HFFc6 (cell line): ENCODE data around the gene CLDN1. TPM values are rescaled to one million over a fixed set of nuclear protein-coding genes. Genes with fewer than 3 reads are reported as not detected.

Experiments
- DNase-seq: peaks from one replicate; pipeline ENCODE4 v3.0.0-alpha.2; 2018
- H3K27ac Mint-ChIP-seq: 2 replicates; pipeline ENCODE4 v1.8.0; 2020; ENCODE audit warnings: mild to moderate bottlenecking, mixed read lengths
- H3K27me3 Mint-ChIP-seq: 2 replicates; pipeline ENCODE4 v1.8.0; 2021; ENCODE audit warnings: mild to moderate bottlenecking, moderate library complexity, mixed read lengths; ENCODE audit not compliant: insufficient read depth
- H3K36me3 Mint-ChIP-seq: 2 replicates; pipeline ENCODE4 v1.8.0; 2021; ENCODE audit warnings: low read depth, mixed read lengths
- H3K4me1 Mint-ChIP-seq: 2 replicates; pipeline ENCODE4 v1.8.0; 2020; ENCODE audit warnings: low read depth, mixed read lengths
- H3K4me3 Mint-ChIP-seq: 2 replicates; pipeline ENCODE4 v1.8.0; 2020; ENCODE audit warnings: mild to moderate bottlenecking, moderate library complexity, mixed read lengths
- H3K9me3 Mint-ChIP-seq: 2 replicates; pipeline ENCODE4 v1.8.0; 2020; ENCODE audit warnings: mild to moderate bottlenecking, mixed read lengths
- CTCF ChIP-seq: fragments of 200-600 bp; sonication (generic); IDR thresholded peaks from 2 replicates; pipeline ENCODE4 v1.5.0; 2021; ENCODE audit warnings: antibody characterized with exemption, mild to moderate bottlenecking
- total RNA-seq, 6 experiments: library from RNA; stranded (reverse); fragmentation: NEBNext Ultra II Directional; extraction: Animal tissue kit (Norgen Biotek cat#: 25700); gene quantifications; 2 replicates in 1 of 6; 3 replicates in 5 of 6; pipeline ENCODE4 v1.2.3, GENCODE V29; 2021

Gene CLDN1
- total RNA-seq, 6 experiments from 2014 or later = 0.61 to 0.85 (median 0.79) TPM

- Mint-ChIP-seq H3K4me3 (no peak overlapping the region), H3K9me3 (no peaks in the 10 kb centered on the region), H3K4me1 (peaks cover 24% of the 10 kb centered on the region), H3K27ac (no peak overlapping the region), H3K36me3 (no peaks in the 10 kb centered on the region), H3K27me3 (no peaks in the 10 kb centered on the region)
- DNase-seq = no peak
- TF ChIP-seq CTCF = no peak
Observed at GRCh38 chr3:190299969-190300368, 22.3 kb downstream of the CLDN1 start.

- no peak overlapping the region for H3K27ac Mint-ChIP-seq
- no peak for DNase-seq
- peaks cover 4% of the 10 kb centered on the region; the same call in 1 of the 2 replicates for H3K9me3 Mint-ChIP-seq
- TF ChIP-seq CTCF = no peak
- H3K36me3 Mint-ChIP-seq = peaks cover 4% of the 10 kb centered on the region; the same call in 1 of the 2 replicates
- no peaks in the 10 kb centered on the region; the same call in 1 of the 2 replicates for H3K27me3 Mint-ChIP-seq
- H3K4me3 Mint-ChIP-seq = no peak overlapping the region
- peaks cover 12% of the 10 kb centered on the region for H3K4me1 Mint-ChIP-seq
Observed at GRCh38 chr3:190294030-190294429, 28.2 kb downstream of the CLDN1 start.

GRCh38 chr3:190293621-190294020, 28.6 kb downstream of the CLDN1 start:
- TF ChIP-seq CTCF = no peak
- Mint-ChIP-seq H3K27me3 (no peaks in the 10 kb centered on the region; the same call in 1 of the 2 replicates), H3K4me1 (peaks cover 12% of the 10 kb centered on the region)

GRCh38 chr3:190291994-190292584, 30.2 kb downstream of the CLDN1 start:
- no peak overlapping the region for H3K27ac Mint-ChIP-seq
- no peak for TF ChIP-seq CTCF
- peaks cover 7% of the 10 kb centered on the region; the same call in 1 of the 2 replicates for H3K9me3 Mint-ChIP-seq
- H3K4me1 Mint-ChIP-seq = peaks cover 11% of the 10 kb centered on the region
- no peak for DNase-seq
- H3K36me3 Mint-ChIP-seq = peaks cover 4% of the 10 kb centered on the region; the same call in 1 of the 2 replicates
- H3K27me3 Mint-ChIP-seq = no peaks in the 10 kb centered on the region; the same call in 1 of the 2 replicates
- no peak overlapping the region for H3K4me3 Mint-ChIP-seq

More at GRCh38 chr3:190293621-190294020, 28.6 kb downstream of the CLDN1 start:
- Mint-ChIP-seq H3K36me3 (peaks cover 4% of the 10 kb centered on the region; the same call in 1 of the 2 replicates), H3K9me3 (peaks cover 4% of the 10 kb centered on the region; the same call in 1 of the 2 replicates), H3K27ac (no peak overlapping the region), H3K4me3 (no peak overlapping the region)
- no peak for DNase-seq

GRCh38 chr3:190289989-190290388, 32.3 kb downstream of the CLDN1 start:
- Mint-ChIP-seq H3K4me1 (no peaks in the 10 kb centered on the region; the same call in 1 of the 2 replicates), H3K9me3 (peaks cover 19% of the 10 kb centered on the region), H3K4me3 (no peak overlapping the region), H3K36me3 (peaks cover 13% of the 10 kb centered on the region), H3K27me3 (no peaks in the 10 kb centered on the region; the same call in 1 of the 2 replicates), H3K27ac (no peak overlapping the region)
- no peak for DNase-seq
- no peak for TF ChIP-seq CTCF
